Liver (tissue), 9 donors: ENCODE data around the gene CDH1. TPM values are rescaled to one million over a fixed set of nuclear protein-coding genes. Genes with fewer than 3 reads are reported as not detected.
A peak's percentile ranks its signal among the peaks of the same experiment; 100 is the strongest.

Experiments used
- DNase-seq: peaks from one replicate; pipeline ENCODE4 v3.0.0-alpha.2; 2017; ENCODE audit warnings: low spot score
- H3K27ac ChIP-seq, 2 donors: one replicate each; pipeline ENCODE4 v1.7.0; 2013; ENCODE audit warnings: inconsistent platforms in 2 of 2, low read length in 2 of 2, control low read depth in 1 of 2, low read depth in 1 of 2, mild to moderate bottlenecking in 1 of 2
- H3K27me3 ChIP-seq, 4 donors: one replicate each; pipeline versions ENCODE4 v1.6.1 to v1.7.0; 2013; ENCODE audit warnings: low read length in 3 of 4, inconsistent platforms in 1 of 4, mild to moderate bottlenecking in 1 of 4, moderate library complexity in 1 of 4; ENCODE audit not compliant: control insufficient read depth in 4 of 4, insufficient read depth in 4 of 4
- H3K36me3 ChIP-seq, 4 donors: one replicate each; pipeline versions ENCODE4 v1.6.1 to v1.7.0; 2013; ENCODE audit warnings: low read length in 3 of 4, mild to moderate bottlenecking in 3 of 4, low read depth in 1 of 4, moderate library complexity in 1 of 4; ENCODE audit not compliant: control insufficient read depth in 4 of 4, insufficient read depth in 3 of 4
- H3K4me1 ChIP-seq, 4 donors: one replicate each; pipeline versions ENCODE4 v1.6.1 to v1.7.0; 2013; ENCODE audit warnings: low read length in 3 of 4, mild to moderate bottlenecking in 3 of 4, moderate library complexity in 1 of 4; ENCODE audit not compliant: control insufficient read depth in 4 of 4, insufficient read depth in 4 of 4
- H3K4me3 ChIP-seq, 3 donors: one replicate each; pipeline versions ENCODE4 v1.6.1 to v1.7.0; 2013; ENCODE audit warnings: low read length in 3 of 3, control low read depth in 1 of 3, low read depth in 1 of 3, mild to moderate bottlenecking in 1 of 3
- H3K9ac ChIP-seq, 2 donors: one replicate each; pipeline ENCODE4 v1.7.0; 2013; ENCODE audit warnings: low read length in 2 of 2, mild to moderate bottlenecking in 2 of 2, moderate library complexity in 2 of 2, control low read depth in 1 of 2, low read depth in 1 of 2
- H3K9me3 ChIP-seq, 4 donors: one replicate each; pipeline versions ENCODE4 v1.6.1 to v1.7.0; 2013; ENCODE audit warnings: low read length in 3 of 4; ENCODE audit not compliant: control insufficient read depth in 4 of 4
- ATF3 ChIP-seq: IDR thresholded peaks from 2 replicates; pipeline ENCODE4 v1.6.1; 2016; ENCODE audit warnings: antibody characterized with exemption
- EGR1 ChIP-seq, 2 donors: IDR thresholded peaks; 2 replicates each; pipeline ENCODE4 v1.6.1; 2016 to 2018; ENCODE audit warnings: antibody characterized with exemption in 2 of 2, low read depth in 2 of 2
- FOXA1 ChIP-seq: IDR thresholded peaks from 2 replicates; pipeline ENCODE4 v1.6.1; 2016; ENCODE audit warnings: antibody characterized with exemption
- FOXA2 ChIP-seq: IDR thresholded peaks from 2 replicates; pipeline ENCODE4 v1.6.1; 2016; ENCODE audit warnings: antibody characterized with exemption
- GABPA ChIP-seq, 2 donors: IDR thresholded peaks in 1 of 2; conservative IDR thresholded peaks in 1 of 2; 2 replicates each; pipeline ENCODE4 v1.6.1; 2016; ENCODE audit warnings: antibody characterized with exemption in 2 of 2, mild to moderate bottlenecking in 1 of 2, moderate library complexity in 1 of 2
- HNF4A ChIP-seq, 2 donors: conservative IDR thresholded peaks; 2 replicates each; pipeline ENCODE4 v1.6.1; 2016; ENCODE audit warnings: antibody characterized with exemption in 2 of 2, mild to moderate bottlenecking in 2 of 2
- HNF4G ChIP-seq: IDR thresholded peaks from 2 replicates; pipeline ENCODE4 v1.6.1; 2016; ENCODE audit warnings: antibody characterized with exemption
- JUND ChIP-seq, 2 donors: IDR thresholded peaks; 2 replicates each; pipeline ENCODE4 v1.6.1; 2016; ENCODE audit warnings: antibody characterized with exemption in 2 of 2
- NR2F2 ChIP-seq: IDR thresholded peaks from 2 replicates; pipeline ENCODE4 v1.6.1; 2016; ENCODE audit warnings: antibody characterized with exemption
- RAD21 ChIP-seq, 2 donors: IDR thresholded peaks; 2 replicates each; pipeline ENCODE4 v1.6.1; 2016; ENCODE audit warnings: antibody characterized with exemption in 2 of 2, mild to moderate bottlenecking in 2 of 2
- REST ChIP-seq: IDR thresholded peaks from 2 replicates; pipeline ENCODE4 v1.6.1; 2016; ENCODE audit warnings: antibody characterized with exemption, mild to moderate bottlenecking
- RXRA ChIP-seq, 2 donors: IDR thresholded peaks; 2 replicates each; pipeline ENCODE4 v1.6.1; 2017 to 2018; ENCODE audit warnings: antibody characterized with exemption in 2 of 2, mild to moderate bottlenecking in 1 of 2
- SP1 ChIP-seq: IDR thresholded peaks from 2 replicates; pipeline ENCODE4 v1.6.1; 2018; ENCODE audit warnings: antibody characterized with exemption, mild to moderate bottlenecking
- TAF1 ChIP-seq: conservative IDR thresholded peaks from 2 replicates; pipeline ENCODE4 v1.6.1; 2016; ENCODE audit warnings: antibody characterized with exemption, mild to moderate bottlenecking
- YY1 ChIP-seq: IDR thresholded peaks from 2 replicates; pipeline ENCODE4 v1.6.1; 2016; ENCODE audit warnings: antibody characterized with exemption, mild to moderate bottlenecking
- WGBS: extraction: QIAGEN DNeasy Blood & Tissue Kit; methylation state at CpG from one replicate; pipeline ENCODE4 v1.1.7; 2013; 5-methylcytosine and 5-hydroxymethylcytosine counted together
- polyA plus RNA-seq, 2 donors: library from polyadenylated mRNA; stranded (reverse) in 1 of 2; unstranded in 1 of 2; fragments of 200-250 nt in 1 of 2; fragments of >200 nt in 1 of 2; fragmentation: Nextera tagmentation in 1 of 2; extraction: Ambion mirVana in 1 of 2; gene quantifications; one replicate each; pipeline versions ENCODE4 v1.2.1 to v1.2.3, GENCODE V29; 2013 to 2015
- total RNA-seq, 2 donors: library from RNA; depleted of rRNA; stranded (reverse); fragments of >200 nt; gene quantifications; one replicate each; pipeline ENCODE4 v1.2.3, GENCODE V29; 2014
- TF ChIP-seq, protein P1 (sequence below): IDR thresholded peaks from 2 replicates; pipeline ENCODE4 v1.6.1; 2016; ENCODE audit warnings: antibody characterized with exemption
- TF ChIP-seq, protein P2 (sequence below): fragments of 150-350 bp; IDR thresholded peaks from 2 replicates; pipeline ENCODE4 v1.5.1; 2017; ENCODE audit warnings: improper control_type of control experiment, low read depth, low read length; ENCODE audit not compliant: missing input control
- donor health status: healthy.
- donor health status: healthy.
- donor health status: healthy.
- donor health status: healthy.
- donor health status: healthy.

CDH1 gene
- total and polyA plus RNA-seq, 4 donors, result 21.8 to 69.3 (median 50.3) TPM

- 73% methylated on average over 8 of the region's 8 CpGs for WGBS
- Histone ChIP-seq H3K4me3 (no peak overlapping the region), H3K27me3 (no peaks in the 10 kb centered on the region), H3K9me3 (no peaks in the 10 kb centered on the region), H3K27ac (no peak overlapping the region), H3K36me3 (no peaks in the 10 kb centered on the region), H3K9ac (no peak overlapping the region), H3K4me1 (no peaks in the 10 kb centered on the region)
- TF ChIP-seq EGR1 (IDR thresholded peaks at IDR 0.05; ENCODE audit: low read depth in 2 of 2) (no peak), RAD21 (IDR thresholded peaks at IDR 0.05) (peak in 1 of 2 donors; percentile 37)
- no peak for DNase-seq
Measured at GRCh38 chr16:68696514-68696913, 40.6 kb upstream of the CDH1 start.

DNA sequence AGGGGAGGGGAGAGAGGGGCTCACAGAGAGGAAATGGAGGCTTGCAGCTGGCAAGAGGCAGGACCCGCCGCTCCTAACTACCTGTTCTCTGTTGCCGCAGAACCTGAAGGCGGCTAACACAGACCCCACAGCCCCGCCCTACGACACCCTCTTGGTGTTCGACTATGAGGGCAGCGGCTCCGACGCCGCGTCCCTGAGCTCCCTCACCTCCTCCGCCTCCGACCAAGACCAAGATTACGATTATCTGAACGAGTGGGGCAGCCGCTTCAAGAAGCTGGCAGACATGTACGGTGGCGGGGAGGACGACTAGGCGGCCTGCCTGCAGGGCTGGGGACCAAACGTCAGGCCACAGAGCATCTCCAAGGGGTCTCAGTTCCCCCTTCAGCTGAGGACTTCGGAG is 39.0 kb upstream of the CDH1 start:
- TF ChIP-seq NR2F2, result no peak
- no peak for TF ChIP-seq TAF1
- no peak for TF ChIP-seq FOXA2
- Histone ChIP-seq H3K9ac (no peak overlapping the region), H3K9me3 (no peaks in the 10 kb centered on the region), H3K4me3 (no peak overlapping the region), H3K36me3 (no peaks in the 10 kb centered on the region), H3K27ac (no peak overlapping the region), H3K27me3 (no peaks in the 10 kb centered on the region), H3K4me1 (no peaks in the 10 kb centered on the region)
- no peak for DNase-seq
- 94% methylated on average over 23 of the region's 23 CpGs for WGBS

DNA sequence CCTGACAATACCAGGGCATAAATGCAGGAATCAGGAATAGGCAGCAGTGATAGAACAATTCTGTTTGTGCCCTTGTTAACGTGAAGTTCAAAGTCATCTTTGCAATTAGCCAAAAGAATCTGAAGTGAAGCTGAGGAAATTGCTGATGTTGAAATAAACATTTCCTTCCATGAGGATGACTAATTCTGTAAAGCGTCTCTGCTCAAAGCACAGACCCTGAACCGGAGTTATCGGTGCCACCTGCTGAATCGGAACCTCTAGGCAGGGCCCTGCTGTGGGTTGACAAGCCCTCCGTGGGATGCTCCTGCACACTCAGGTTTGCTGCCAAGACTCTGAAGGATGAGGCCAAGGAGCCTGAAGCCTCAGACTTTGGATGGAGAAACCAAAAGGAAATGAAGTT is 37.0 kb upstream of the CDH1 start:
- H3K9me3 ChIP-seq, result no peaks in the 10 kb centered on the region
- 70% methylated on average over 6 of the region's 6 CpGs for WGBS
- DNase-seq, result no peak
- no peaks in the 10 kb centered on the region for H3K36me3 ChIP-seq
- H3K9ac ChIP-seq, result no peak overlapping the region
- H3K4me1 ChIP-seq, result peaks cover 0 to 2% (median 0%) of the 10 kb centered on the region in 4 donors
- TF ChIP-seq FOXA2 (no peak), TAF1 (no peak)
- H3K27ac ChIP-seq, result no peak overlapping the region
- no peak overlapping the region for H3K4me3 ChIP-seq
- no peaks in the 10 kb centered on the region for H3K27me3 ChIP-seq

DNA sequence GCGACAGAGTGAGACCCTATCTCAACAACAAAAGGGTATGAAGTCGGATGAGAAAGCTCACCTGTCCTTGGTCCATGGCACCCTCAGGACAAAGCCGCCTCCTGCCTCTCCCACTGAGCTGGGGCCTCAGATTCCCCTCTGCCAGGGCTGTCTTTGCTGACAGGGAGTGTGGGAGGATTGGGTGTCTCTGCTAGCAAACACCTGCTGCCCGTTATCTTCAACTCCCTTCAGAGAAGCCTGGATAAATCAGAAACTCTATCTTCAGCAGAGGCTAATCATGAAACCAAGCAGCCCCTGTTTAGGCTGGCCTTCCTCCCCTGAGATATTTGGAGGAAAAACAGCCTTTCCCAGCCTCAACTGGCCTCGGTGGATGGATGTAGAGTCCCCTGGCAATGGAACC is 36.3 kb upstream of the CDH1 start:
- TF ChIP-seq HNF4G (no peak), GABPA (IDR thresholded peaks at IDR 0.05 in 1 of 2, conservative IDR thresholded peaks at IDR 0.05 in 1 of 2) (no peak), HNF4A (conservative IDR thresholded peaks at IDR 0.05) (no peak), REST (no peak), SP1 (no peak), NR2F2 (no peak), RAD21 (IDR thresholded peaks at IDR 0.05) (no peak), JUND (IDR thresholded peaks at IDR 0.05) (no peak), RXRA (IDR thresholded peaks at IDR 0.05) (no peak), YY1 (no peak), FOXA1 (no peak), FOXA2 (no peak), ATF3 (no peak), EGR1 (IDR thresholded peaks at IDR 0.05; ENCODE audit: low read depth in 2 of 2) (no peak)
- TF ChIP-seq, protein P1, sequence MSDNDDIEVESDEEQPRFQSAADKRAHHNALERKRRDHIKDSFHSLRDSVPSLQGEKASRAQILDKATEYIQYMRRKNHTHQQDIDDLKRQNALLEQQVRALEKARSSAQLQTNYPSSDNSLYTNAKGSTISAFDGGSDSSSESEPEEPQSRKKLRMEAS, result no peak
- TF ChIP-seq, protein P2, sequence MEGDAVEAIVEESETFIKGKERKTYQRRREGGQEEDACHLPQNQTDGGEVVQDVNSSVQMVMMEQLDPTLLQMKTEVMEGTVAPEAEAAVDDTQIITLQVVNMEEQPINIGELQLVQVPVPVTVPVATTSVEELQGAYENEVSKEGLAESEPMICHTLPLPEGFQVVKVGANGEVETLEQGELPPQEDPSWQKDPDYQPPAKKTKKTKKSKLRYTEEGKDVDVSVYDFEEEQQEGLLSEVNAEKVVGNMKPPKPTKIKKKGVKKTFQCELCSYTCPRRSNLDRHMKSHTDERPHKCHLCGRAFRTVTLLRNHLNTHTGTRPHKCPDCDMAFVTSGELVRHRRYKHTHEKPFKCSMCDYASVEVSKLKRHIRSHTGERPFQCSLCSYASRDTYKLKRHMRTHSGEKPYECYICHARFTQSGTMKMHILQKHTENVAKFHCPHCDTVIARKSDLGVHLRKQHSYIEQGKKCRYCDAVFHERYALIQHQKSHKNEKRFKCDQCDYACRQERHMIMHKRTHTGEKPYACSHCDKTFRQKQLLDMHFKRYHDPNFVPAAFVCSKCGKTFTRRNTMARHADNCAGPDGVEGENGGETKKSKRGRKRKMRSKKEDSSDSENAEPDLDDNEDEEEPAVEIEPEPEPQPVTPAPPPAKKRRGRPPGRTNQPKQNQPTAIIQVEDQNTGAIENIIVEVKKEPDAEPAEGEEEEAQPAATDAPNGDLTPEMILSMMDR, result no peak
- H3K4me3 ChIP-seq, result no peak overlapping the region
- no peak overlapping the region for H3K27ac ChIP-seq
- H3K36me3 ChIP-seq, result no peaks in the 10 kb centered on the region
- DNase-seq, result no peak
- no peaks in the 10 kb centered on the region for H3K27me3 ChIP-seq
- peaks cover 0 to 2% (median 0%) of the 10 kb centered on the region in 4 donors for H3K4me1 ChIP-seq
- H3K9me3 ChIP-seq, result no peaks in the 10 kb centered on the region
- WGBS, result 86% methylated on average over 5 of the region's 5 CpGs
- H3K9ac ChIP-seq, result no peak overlapping the region
